ENCODE results near the gene CFAP53. TPM values are rescaled to one million over a fixed set of nuclear protein-coding genes. Genes with fewer than 3 reads are reported as not detected.

Gene CFAP53
- total RNA-seq, 2 donors from 2014 or later, result 0.16 to 0.44 TPM

GRCh38 chr18:50190926-50191325, 75.4 kb downstream of the CFAP53 start:
- no peak overlapping the region for H3K27ac ChIP-seq
- DNase-seq, result no peak
- intact Hi-C loops (cut with DNase I), result no loop called here
- TF ChIP-seq, protein P1, sequence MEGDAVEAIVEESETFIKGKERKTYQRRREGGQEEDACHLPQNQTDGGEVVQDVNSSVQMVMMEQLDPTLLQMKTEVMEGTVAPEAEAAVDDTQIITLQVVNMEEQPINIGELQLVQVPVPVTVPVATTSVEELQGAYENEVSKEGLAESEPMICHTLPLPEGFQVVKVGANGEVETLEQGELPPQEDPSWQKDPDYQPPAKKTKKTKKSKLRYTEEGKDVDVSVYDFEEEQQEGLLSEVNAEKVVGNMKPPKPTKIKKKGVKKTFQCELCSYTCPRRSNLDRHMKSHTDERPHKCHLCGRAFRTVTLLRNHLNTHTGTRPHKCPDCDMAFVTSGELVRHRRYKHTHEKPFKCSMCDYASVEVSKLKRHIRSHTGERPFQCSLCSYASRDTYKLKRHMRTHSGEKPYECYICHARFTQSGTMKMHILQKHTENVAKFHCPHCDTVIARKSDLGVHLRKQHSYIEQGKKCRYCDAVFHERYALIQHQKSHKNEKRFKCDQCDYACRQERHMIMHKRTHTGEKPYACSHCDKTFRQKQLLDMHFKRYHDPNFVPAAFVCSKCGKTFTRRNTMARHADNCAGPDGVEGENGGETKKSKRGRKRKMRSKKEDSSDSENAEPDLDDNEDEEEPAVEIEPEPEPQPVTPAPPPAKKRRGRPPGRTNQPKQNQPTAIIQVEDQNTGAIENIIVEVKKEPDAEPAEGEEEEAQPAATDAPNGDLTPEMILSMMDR (IDR thresholded peaks at IDR 0.05), result no peak
- no peaks in the 10 kb centered on the region for H3K36me3 ChIP-seq
- peaks cover 12% of the 10 kb centered on the region for H3K27me3 ChIP-seq
- H3K9me3 ChIP-seq, result no peaks in the 10 kb centered on the region
- no peak overlapping the region for H3K4me3 ChIP-seq
- H3K4me1 ChIP-seq, result no peaks in the 10 kb centered on the region
- H3K9ac ChIP-seq (ENCODE audit: low read depth in 2 of 2, low read length in 2 of 2), result no peak overlapping the region

GRCh38 chr18:50190236-50190635, 76.1 kb downstream of the CFAP53 start:
- no peaks in the 10 kb centered on the region for H3K4me1 ChIP-seq
- no peaks in the 10 kb centered on the region for H3K9me3 ChIP-seq
- H3K27ac ChIP-seq, result no peak overlapping the region
- no peak for DNase-seq
- H3K36me3 ChIP-seq, result no peaks in the 10 kb centered on the region
- H3K9ac ChIP-seq (ENCODE audit: low read depth in 2 of 2, low read length in 2 of 2), result no peak overlapping the region
- H3K4me3 ChIP-seq, result no peak overlapping the region
- TF ChIP-seq, protein P1 (IDR thresholded peaks at IDR 0.05), result no peak
- intact Hi-C loops (cut with DNase I), result no loop called here
- H3K27me3 ChIP-seq, result peaks cover 12% of the 10 kb centered on the region

GRCh38 chr18:50189160-50189559, 77.1 kb downstream of the CFAP53 start:
- H3K9me3 ChIP-seq, result no peaks in the 10 kb centered on the region
- intact Hi-C loops (cut with DNase I), result no loop called here
- H3K27me3 ChIP-seq, result peaks cover 4% of the 10 kb centered on the region
- TF ChIP-seq, protein P1 (IDR thresholded peaks at IDR 0.05), result no peak
- no peaks in the 10 kb centered on the region for H3K36me3 ChIP-seq
- H3K4me3 ChIP-seq, result no peak overlapping the region
- no peak overlapping the region for H3K27ac ChIP-seq
- H3K9ac ChIP-seq (ENCODE audit: low read depth in 2 of 2, low read length in 2 of 2), result no peak overlapping the region
- DNase-seq, result no peak
- no peaks in the 10 kb centered on the region for H3K4me1 ChIP-seq

DNA sequence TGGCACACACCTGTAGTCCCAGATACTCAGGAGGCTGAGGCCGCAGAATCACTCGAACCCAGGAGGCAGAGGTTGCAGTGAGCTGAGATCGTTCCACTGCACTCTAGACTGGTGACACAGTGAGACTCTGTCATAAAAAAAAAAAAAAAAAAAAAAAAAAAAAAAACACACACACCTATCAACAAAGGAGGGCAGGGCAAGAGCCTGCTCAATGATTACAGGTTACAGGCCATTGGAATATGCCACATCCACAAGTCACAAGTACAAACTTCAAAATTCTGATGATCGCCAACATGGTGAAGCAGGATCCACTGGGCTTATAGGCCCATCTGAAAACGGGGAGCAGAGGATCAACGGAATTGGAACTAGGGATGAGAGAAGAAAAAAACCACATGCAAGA, 77.6 kb downstream of the CFAP53 start:
- no peak overlapping the region for H3K9ac ChIP-seq (ENCODE audit: low read depth in 2 of 2, low read length in 2 of 2)
- H3K27ac ChIP-seq, result no peak overlapping the region
- no peaks in the 10 kb centered on the region for H3K9me3 ChIP-seq
- H3K4me3 ChIP-seq, result no peak overlapping the region
- DNase-seq, result no peak
- no peaks in the 10 kb centered on the region for H3K27me3 ChIP-seq
- TF ChIP-seq, protein P1 (IDR thresholded peaks at IDR 0.05), result no peak
- no peaks in the 10 kb centered on the region for H3K36me3 ChIP-seq
- H3K4me1 ChIP-seq, result no peaks in the 10 kb centered on the region
- intact Hi-C loops (cut with DNase I), result no loop called here

GRCh38 chr18:50187659-50188058, 78.6 kb downstream of the CFAP53 start:
- DNase-seq, result no peak
- H3K9me3 ChIP-seq, result no peaks in the 10 kb centered on the region
- TF ChIP-seq, protein P1 (IDR thresholded peaks at IDR 0.05), result no peak
- H3K4me3 ChIP-seq, result no peak overlapping the region
- no peak overlapping the region for H3K9ac ChIP-seq (ENCODE audit: low read depth in 2 of 2, low read length in 2 of 2)
- no peaks in the 10 kb centered on the region for H3K36me3 ChIP-seq
- intact Hi-C loops (cut with DNase I), result no loop called here
- H3K27me3 ChIP-seq, result no peaks in the 10 kb centered on the region
- no peaks in the 10 kb centered on the region for H3K4me1 ChIP-seq
- no peak overlapping the region for H3K27ac ChIP-seq

GRCh38 chr18:50186385-50186784, 79.9 kb downstream of the CFAP53 start:
- no peaks in the 10 kb centered on the region for H3K4me1 ChIP-seq
- H3K4me3 ChIP-seq, result no peak overlapping the region
- intact Hi-C loops (cut with DNase I), result no loop called here
- H3K9me3 ChIP-seq, result no peaks in the 10 kb centered on the region
- H3K9ac ChIP-seq (ENCODE audit: low read depth in 2 of 2, low read length in 2 of 2), result no peak overlapping the region
- TF ChIP-seq, protein P1 (IDR thresholded peaks at IDR 0.05), result no peak
- no peaks in the 10 kb centered on the region for H3K27me3 ChIP-seq
- no peaks in the 10 kb centered on the region for H3K36me3 ChIP-seq
- DNase-seq, result no peak
- no peak overlapping the region for H3K27ac ChIP-seq
